ENCODE measurements around the gene PTS. TPM values are rescaled to one million over a fixed set of nuclear protein-coding genes. Genes with fewer than 3 reads are reported as not detected.

The PTS gene
- total RNA-seq, 4 donors from 2014 or later: 24.3 to 40.0 (median 38.3) TPM

GRCh38 chr11:112247201-112247600, 21.0 kb downstream of the PTS start:
- Histone ChIP-seq H3K4me3 (no peak overlapping the region), H3K36me3 (peaks cover 0 to 32% (median 0%) of the 10 kb centered on the region in 3 donors), H3K27me3 (no peaks in the 10 kb centered on the region), H3K9me3 (no peaks in the 10 kb centered on the region), H3K27ac (no peak overlapping the region), H3K4me1 (no peaks in the 10 kb centered on the region)
- 69 to 70% methylated on average over 4 of the region's 4 CpGs for WGBS, 2 donors
- TF ChIP-seq CTCF (IDR thresholded peaks at IDR 0.05) (no peak), POLR2A (IDR thresholded peaks at IDR 0.05) (no peak), EP300 (IDR thresholded peaks at IDR 0.05) (no peak)
- DNase-seq (ENCODE audit: low spot score in 2 of 2): no peak

- H3K27ac ChIP-seq: no peak overlapping the region
- WGBS, 2 donors: 81 to 88% methylated on average over 2 of the region's 2 CpGs
These were observed 22.0 kb downstream of the PTS start for GRCh38 chr11:112248201-112248600.

GRCh38 chr11:112249871-112250610, 23.8 kb downstream of the PTS start:
- no peak overlapping the region for H3K27ac ChIP-seq
- H3K4me1 ChIP-seq: no peaks in the 10 kb centered on the region
- H3K36me3 ChIP-seq: peaks cover 0 to 17% (median 0%) of the 10 kb centered on the region in 3 donors
- no peak overlapping the region for H3K4me3 ChIP-seq
- WGBS, 2 donors: 74 to 77% methylated on average over 8 of the region's 8 CpGs
- TF ChIP-seq POLR2A (IDR thresholded peaks at IDR 0.05): no peak
- no peak for TF ChIP-seq EP300 (IDR thresholded peaks at IDR 0.05)
- TF ChIP-seq CTCF (IDR thresholded peaks at IDR 0.05): no peak
- DNase-seq (ENCODE audit: low spot score in 2 of 2): no peak
- no peaks in the 10 kb centered on the region for H3K9me3 ChIP-seq
- H3K27me3 ChIP-seq: no peaks in the 10 kb centered on the region

More at GRCh38 chr11:112248201-112248600, 22.0 kb downstream of the PTS start:
- Histone ChIP-seq H3K9me3 (no peaks in the 10 kb centered on the region), H3K4me1 (no peaks in the 10 kb centered on the region), H3K27me3 (no peaks in the 10 kb centered on the region), H3K36me3 (peaks cover 0 to 26% (median 0%) of the 10 kb centered on the region in 3 donors), H3K4me3 (no peak overlapping the region)
- no peak for DNase-seq (ENCODE audit: low spot score in 2 of 2)
- no peak for TF ChIP-seq CTCF (IDR thresholded peaks at IDR 0.05)
- no peak for TF ChIP-seq POLR2A (IDR thresholded peaks at IDR 0.05)
- TF ChIP-seq EP300 (IDR thresholded peaks at IDR 0.05): no peak

- no peaks in the 10 kb centered on the region for H3K9me3 ChIP-seq
- H3K27me3 ChIP-seq: no peaks in the 10 kb centered on the region
- no peak for DNase-seq (ENCODE audit: low spot score in 2 of 2)
- H3K4me1 ChIP-seq: peaks cover 0 to 4% (median 0%) of the 10 kb centered on the region in 4 donors
- no peak overlapping the region for H3K4me3 ChIP-seq
- WGBS, 2 donors: 93 to 95% methylated on average over 3 of the region's 3 CpGs
- TF ChIP-seq POLR2A (IDR thresholded peaks at IDR 0.05) (no peak), EP300 (IDR thresholded peaks at IDR 0.05) (no peak)
- H3K36me3 ChIP-seq: peaks cover 0 to 13% (median 0%) of the 10 kb centered on the region in 3 donors
- H3K27ac ChIP-seq: no peak overlapping the region
These were observed 27.5 kb downstream of the PTS start for GRCh38 chr11:112253605-112254242.

GRCh38 chr11:112255067-112255720, 29.0 kb downstream of the PTS start:
- no peak for TF ChIP-seq POLR2A (IDR thresholded peaks at IDR 0.05)
- TF ChIP-seq CTCF (IDR thresholded peaks at IDR 0.05): no peak
- no peak for TF ChIP-seq EP300 (IDR thresholded peaks at IDR 0.05)
- Histone ChIP-seq H3K4me1 (peaks cover 0 to 4% (median 0%) of the 10 kb centered on the region in 4 donors), H3K27me3 (no peaks in the 10 kb centered on the region), H3K9me3 (no peaks in the 10 kb centered on the region), H3K27ac (no peak overlapping the region), H3K4me3 (no peak overlapping the region), H3K36me3 (peaks cover 0 to 5% (median 0%) of the 10 kb centered on the region in 3 donors)
- DNase-seq (ENCODE audit: low spot score in 2 of 2): no peak
- 32 to 39% methylated on average over 15 of the region's 15 CpGs for WGBS, 2 donors
